HG03060 (cell line): ENCODE results near the gene KRTAP10-4.
"Not testable (repeated sequence)": the region's sequence is repeated elsewhere in the genome, so short reads cannot be mapped to it uniquely, and the experiment has no call there.

Experiments used
- ATAC-seq: cut with Tn5 transposase; IDR thresholded peaks from one replicate; pipeline ENCODE4 v1.9.1; 2021; ENCODE audit warnings: low read depth, moderate number of reproducible peaks; ENCODE audit not compliant: unreplicated experiment

Gene KRTAP10-4

DNA sequence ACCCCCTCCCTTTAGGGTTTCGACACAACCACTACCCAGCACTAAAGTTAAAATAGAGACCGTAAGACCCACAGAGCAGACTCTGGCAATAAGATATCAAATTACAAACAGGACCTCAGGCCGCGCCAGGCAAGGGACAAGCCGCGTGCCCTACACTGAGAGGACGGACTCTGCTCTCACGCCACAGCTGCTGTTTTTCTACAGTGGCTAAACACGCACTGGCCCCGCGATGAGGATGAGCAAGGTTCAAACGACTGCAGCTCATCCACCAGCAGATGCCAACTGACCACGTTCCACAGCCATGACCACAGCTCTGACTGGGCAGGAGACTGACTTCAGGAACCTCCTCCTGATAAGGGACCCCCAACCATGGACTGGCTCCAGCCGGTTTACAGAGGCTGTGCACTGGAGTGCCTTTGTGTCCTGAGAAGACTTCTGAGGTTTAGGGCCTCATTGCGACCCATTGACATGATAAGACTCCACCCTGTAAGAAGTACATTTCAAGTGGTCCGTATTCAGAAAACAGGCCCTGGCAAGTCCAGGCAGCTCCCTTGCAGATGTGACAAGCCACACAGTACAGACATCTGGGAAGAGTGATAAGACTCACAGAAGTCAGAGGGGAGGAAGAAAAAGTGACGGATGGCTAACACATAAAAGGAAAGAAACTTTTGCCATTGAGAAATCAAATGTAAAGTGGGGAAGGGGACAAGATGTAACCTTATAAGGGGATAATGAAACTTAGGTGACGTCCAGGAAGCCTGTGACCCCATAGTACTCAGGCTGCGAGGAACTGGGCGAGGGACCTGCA lies 20.3 kb downstream of the KRTAP10-4 start:
- no peak for ATAC-seq

GRCh38 chr21:44594406-44594916 lies 20.9 kb downstream of the KRTAP10-4 start:
- ATAC-seq, result no peak

DNA sequence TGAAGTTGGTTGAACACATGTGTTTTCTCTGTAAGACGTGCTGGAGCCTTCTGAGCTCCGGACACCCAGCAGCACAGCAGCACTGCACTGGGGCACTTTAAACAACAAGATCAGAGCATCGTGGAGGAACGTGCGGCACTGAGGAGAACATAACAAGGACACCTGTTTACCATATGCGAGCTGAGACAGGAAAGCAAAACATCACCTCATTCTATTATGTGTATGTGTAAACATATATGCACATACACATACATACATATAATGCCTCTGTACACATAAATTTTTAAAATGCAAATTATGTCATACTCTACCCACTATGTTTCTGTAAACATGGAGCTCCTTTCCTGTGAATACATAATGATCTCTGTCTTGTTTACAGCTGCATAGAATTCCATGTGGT lies 22.0 kb downstream of the KRTAP10-4 start:
- no peak for ATAC-seq

GRCh38 chr21:44596068-44596725 lies 22.7 kb downstream of the KRTAP10-4 start:
- no peak for ATAC-seq

DNA sequence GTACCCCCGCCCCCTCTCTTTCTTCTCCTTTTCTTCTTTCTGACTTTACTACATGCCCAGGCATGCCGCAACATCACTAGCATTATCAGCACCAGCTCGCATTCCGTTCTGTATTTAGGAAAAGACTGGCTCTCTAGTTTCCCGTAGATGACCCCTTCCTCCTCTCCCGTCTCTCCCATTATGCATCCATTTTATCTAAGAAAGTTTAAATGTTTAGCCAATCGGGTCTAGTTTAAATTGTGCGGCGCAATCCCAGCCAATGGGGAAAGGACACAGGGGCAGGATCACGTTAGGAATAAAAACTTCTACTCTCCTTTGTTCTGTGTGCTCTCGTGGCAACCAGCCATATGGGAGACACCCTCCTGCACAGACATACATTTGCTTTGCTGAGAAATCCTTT lies 24.5 kb downstream of the KRTAP10-4 start:
- no peak for ATAC-seq

GRCh38 chr21:44599264-44600029 lies 25.9 kb downstream of the KRTAP10-4 start:
- ATAC-seq, result no peak

DNA sequence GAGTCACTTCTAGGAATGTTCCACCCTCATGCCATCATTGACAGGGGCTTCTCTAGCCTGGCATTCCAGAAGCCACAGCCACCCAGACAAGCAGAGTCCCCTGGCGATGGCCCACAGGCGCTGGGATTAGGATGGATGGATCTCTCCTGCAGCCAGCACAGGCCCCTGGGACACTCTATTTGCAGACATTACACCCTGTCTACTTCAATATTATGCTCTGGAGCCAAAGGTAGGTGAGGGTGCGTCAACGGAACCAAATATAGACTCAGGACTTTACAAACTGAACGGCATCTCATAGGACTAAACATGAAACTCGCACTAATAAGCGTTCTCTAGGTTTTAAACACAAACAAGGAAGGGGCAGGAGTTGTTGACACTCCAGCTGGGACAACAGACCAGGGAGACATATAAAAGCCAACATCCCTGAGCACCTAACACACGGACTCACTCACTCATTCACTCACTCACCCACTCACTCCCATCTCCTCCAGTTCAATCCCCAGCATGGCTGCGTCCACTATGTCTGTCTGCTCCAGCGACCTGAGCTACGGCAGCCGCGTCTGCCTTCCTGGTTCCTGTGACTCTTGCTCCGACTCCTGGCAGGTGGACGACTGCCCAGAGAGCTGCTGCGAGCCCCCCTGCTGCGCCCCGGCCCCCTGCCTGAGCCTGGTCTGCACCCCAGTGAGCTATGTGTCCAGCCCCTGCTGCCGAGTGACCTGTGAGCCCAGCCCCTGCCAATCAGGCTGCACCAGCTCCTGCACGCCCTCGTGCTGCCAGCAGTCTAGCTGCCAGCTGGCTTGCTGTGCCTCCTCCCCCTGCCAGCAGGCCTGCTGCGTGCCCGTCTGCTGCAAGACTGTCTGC lies 26.8 kb downstream of the KRTAP10-4 start, which contains the start of gene KRTAP10-7:
KRTAP10-7 (plus strand) TSS at position 480 of the 861 bp plus-strand sequence; CDS start at position 505, 25 bp downstream.
- not testable (repeated sequence) for ATAC-seq

DNA sequence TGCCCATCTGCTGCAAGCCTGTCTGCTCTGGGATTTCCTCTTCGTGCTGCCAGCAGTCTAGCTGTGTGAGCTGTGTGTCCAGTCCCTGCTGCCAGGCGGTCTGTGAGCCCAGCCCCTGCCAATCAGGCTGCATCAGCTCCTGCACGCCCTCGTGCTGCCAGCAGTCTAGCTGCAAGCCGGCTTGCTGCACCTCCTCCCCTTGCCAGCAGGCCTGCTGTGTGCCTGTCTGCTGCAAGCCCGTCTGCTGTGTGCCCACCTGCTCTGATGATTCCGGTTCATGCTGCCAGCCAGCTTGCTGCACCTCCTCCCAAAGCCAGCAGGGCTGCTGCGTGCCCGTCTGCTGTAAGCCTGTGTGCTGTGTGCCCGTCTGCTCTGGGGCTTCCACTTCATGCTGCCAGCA lies 27.6 kb downstream of the KRTAP10-4 start:
- ATAC-seq, result not testable (repeated sequence)

DNA sequence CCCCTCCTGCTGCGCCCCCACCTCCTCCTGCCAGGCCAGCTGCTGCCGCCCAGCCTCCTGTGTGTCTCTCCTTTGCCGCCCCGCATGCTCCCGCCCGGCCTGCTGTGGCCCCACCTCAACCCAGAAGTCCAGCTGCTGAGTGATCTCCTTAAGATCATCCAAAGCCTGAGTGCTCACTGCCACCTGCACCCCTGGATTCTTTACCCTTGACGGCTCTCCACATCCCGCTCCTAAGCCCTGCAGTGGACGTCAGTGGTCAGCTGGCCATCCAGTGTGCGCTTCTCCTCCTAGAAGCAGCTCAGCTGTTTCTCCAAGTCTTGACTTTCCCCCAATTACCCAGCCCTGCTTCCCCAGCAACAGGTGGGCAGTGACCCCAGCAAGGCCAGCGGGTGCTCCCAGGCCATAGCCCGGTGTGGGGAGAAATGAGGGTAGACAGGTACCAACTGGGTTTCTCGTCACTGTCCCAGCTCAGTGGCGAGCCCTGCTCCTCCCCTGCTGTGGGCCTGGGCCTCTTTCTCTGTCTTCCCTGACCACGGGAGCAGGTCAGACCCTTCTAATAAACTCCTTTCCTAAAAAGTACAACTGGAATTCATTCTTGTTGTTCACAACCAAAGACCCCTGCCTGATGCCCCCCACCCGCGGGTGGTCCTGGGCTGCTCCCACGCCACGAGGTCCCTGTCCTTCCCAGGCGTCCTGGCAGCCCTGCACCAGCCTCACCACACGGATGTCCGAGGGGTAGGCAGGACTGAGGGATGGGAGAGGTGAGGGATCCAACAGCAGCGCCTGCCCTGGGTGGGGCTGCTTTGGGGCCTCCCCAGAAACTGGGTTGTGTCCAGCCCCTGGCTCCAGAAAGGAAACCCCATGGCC lies 28.3 kb downstream of the KRTAP10-4 start:
- ATAC-seq, result no peak

DNA sequence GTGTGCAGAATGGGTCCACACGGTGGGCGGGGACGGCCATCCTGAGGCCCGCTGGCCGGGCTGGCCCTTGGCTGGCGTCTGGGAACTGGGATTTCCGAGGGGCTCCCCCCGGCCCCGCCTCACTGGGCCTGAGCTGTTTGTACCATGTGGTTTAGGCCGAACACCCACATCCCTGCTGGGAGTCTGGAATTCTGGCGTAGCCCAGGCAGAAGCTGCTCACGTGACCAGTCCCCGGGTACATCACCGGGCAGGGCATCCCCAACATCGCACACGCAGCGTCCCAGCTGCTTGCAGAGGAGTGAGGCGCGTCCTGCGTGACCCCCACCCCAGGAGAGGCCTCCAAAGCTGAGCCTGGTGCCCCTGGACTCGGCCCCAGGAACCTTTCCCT lies 28.9 kb downstream of the KRTAP10-4 start:
- no peak for ATAC-seq

DNA sequence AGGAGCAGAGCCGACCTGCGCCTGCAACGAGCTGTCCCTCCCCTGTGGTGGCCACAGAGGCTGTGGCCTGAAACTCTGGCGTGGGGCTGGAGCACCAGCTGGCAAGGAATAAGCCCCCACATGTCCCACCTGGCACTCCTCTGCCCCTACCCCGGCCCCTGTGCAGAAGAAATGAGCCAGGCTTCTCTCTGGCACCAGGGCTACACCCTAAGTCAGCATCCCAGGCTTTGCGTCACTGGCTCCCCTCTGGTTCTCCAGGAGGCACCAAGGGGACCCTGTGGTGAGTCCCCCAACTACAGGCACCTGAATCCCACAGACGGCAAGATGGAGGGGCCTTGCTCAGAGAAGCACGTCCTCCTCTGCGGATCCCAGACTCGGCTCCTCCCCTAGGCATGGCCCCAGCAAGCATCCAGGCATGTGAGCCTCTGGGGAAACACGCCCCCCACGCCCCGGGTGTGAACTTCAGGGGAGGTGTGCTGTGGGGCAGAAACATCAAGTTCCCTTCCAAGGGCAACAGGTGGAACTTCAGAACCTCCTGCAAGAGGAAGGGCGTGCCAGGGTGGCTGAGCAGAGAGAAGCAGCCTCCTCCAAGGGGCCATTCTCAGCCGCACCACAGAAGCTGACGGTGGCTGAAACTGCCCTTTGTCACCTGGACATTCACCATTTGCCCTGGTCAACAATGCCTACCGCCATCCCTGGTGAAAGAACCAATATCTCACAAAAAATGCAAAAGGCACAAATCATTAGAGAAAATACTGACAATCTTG lies 29.8 kb downstream of the KRTAP10-4 start:
- no peak for ATAC-seq

- no peak for ATAC-seq
Measured at GRCh38 chr21:44603911-44604310, 30.4 kb downstream of the KRTAP10-4 start.

- no peak for ATAC-seq
Measured at GRCh38 chr21:44606495-44606894, 33.0 kb downstream of the KRTAP10-4 start.

GRCh38 chr21:44609193-44609592 lies 35.7 kb downstream of the KRTAP10-4 start:
- no peak for ATAC-seq

DNA sequence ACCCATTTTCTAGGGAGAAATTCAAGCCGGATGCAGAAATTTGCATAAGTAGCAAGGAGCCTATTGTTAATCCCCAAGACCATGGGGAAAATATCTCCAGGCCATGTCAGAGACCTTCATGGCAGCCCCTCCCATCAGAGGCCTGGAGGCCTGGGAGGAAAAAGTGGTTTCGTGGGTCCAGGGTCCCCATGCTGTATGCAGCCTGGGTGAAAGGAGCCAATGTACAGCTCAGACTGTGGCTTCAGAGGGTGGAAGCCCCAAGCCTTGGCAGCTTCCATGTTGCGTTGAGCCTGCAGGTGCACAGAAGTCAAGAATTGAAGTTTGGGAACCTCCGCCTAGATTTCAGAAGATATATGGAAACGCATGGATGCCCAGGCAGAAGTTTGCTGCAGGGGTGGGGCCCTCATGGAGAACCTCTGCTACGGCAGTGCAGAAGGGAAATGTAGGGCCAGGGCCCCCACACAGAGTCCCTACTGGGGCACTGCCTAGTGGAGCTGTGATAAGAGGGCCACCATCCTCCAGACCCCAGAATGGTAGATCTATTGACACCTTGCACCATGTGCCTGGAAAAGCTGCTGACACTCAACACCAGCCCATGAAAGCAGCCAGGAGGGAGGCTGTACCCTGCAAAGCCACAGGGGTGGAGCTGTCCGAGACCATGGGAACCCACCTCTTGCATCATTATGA lies 36.8 kb downstream of the KRTAP10-4 start:
- ATAC-seq, result not testable (repeated sequence)

DNA sequence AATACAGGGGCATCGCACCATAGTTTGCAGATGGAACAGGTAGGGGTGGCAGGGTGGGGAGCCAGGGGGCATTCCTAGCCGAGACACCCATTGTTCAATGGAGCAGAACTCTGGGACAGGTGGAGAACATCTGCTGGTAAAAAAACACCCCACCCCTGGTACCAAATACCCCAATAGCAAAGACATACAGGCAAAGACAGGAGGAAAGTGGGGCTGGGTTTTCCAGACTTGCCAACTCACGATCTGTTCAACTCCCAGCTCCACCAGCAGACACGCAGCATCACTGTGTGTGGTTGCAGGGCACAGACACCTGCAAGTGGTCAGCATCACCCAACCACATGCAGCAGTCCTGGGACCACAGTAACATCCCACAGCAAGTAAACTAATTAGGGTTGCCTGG lies 38.0 kb downstream of the KRTAP10-4 start:
- no peak for ATAC-seq

DNA sequence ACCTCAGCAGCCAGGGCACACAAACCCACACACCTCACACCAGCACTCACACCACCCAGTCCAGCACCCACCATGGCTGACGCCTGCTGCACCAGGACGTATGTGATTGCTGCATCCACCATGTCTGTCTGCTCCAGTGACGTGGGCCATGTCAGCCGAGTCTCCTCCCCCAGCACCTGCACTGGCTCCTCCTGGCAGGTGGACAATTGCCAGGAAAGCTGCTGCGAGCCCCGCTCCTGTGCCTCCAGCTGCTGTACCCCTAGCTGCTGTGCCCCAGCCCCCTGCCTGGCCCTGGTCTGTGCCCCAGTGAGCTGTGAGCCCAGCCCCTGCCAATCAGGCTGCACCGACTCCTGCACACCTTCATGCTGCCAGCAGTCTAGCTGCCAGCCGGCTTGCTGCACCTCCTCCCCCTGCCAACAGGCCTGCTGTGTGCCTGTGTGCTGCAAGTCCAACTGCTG lies 38.5 kb downstream of the KRTAP10-4 start, which contains the start of gene KRTAP10-8:
KRTAP10-8 (plus strand) TSS at position 51 of the 458 bp plus-strand sequence; CDS start at position 73, 22 bp downstream.
- ATAC-seq, result no peak
